Neural cell (in vitro differentiated cells): ENCODE data around the gene DDX39B.

Experiments used
- EP300 ChIP-seq: fragments of 450-650 bp; conservative IDR thresholded peaks from 2 replicates; pipeline ENCODE4 v1.6.1; 2014; ENCODE audit warnings: antibody characterized with exemption, mild to moderate bottlenecking, moderate library complexity; ENCODE audit not compliant: poor library complexity, severe bottlenecking
- EZH2 ChIP-seq: fragments of 200-600, 300-800 bp; shearing (Covaris generic), sonication (generic); IDR thresholded peaks from 2 replicates; pipeline ENCODE4 v1.6.1; 2014; ENCODE audit warnings: antibody characterized with exemption, low read length, borderline replicate concordance, mild to moderate bottlenecking; ENCODE audit not compliant: insufficient read depth, poor library complexity, severe bottlenecking
- MXI1 ChIP-seq: fragments of 450-650 bp; conservative IDR thresholded peaks from 2 replicates; pipeline ENCODE4 v1.6.1; 2014; ENCODE audit warnings: antibody characterized with exemption, mild to moderate bottlenecking; ENCODE audit not compliant: poor library complexity, severe bottlenecking
- REST ChIP-seq: IDR thresholded peaks from 2 replicates; pipeline ENCODE4 v1.6.1; 2012; ENCODE audit warnings: borderline replicate concordance
- TF ChIP-seq, protein P1 (sequence below): fragments of 450-650 bp; IDR thresholded peaks from 2 replicates; pipeline ENCODE4 v1.5.1; 2014; ENCODE audit warnings: antibody characterized with exemption, mild to moderate bottlenecking, moderate library complexity; ENCODE audit not compliant: poor library complexity, severe bottlenecking

GRCh38 chr6:31580438-31580740 lies 38.6 kb upstream of the DDX39B start:
- TF ChIP-seq, protein P1, sequence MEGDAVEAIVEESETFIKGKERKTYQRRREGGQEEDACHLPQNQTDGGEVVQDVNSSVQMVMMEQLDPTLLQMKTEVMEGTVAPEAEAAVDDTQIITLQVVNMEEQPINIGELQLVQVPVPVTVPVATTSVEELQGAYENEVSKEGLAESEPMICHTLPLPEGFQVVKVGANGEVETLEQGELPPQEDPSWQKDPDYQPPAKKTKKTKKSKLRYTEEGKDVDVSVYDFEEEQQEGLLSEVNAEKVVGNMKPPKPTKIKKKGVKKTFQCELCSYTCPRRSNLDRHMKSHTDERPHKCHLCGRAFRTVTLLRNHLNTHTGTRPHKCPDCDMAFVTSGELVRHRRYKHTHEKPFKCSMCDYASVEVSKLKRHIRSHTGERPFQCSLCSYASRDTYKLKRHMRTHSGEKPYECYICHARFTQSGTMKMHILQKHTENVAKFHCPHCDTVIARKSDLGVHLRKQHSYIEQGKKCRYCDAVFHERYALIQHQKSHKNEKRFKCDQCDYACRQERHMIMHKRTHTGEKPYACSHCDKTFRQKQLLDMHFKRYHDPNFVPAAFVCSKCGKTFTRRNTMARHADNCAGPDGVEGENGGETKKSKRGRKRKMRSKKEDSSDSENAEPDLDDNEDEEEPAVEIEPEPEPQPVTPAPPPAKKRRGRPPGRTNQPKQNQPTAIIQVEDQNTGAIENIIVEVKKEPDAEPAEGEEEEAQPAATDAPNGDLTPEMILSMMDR, result no peak
- no peak for TF ChIP-seq MXI1
- no peak for TF ChIP-seq REST
- no peak for TF ChIP-seq EP300
- no peak for TF ChIP-seq EZH2
